Measurements from ENCODE around the gene RBM42.
"Not testable (repeated sequence)": the region's sequence is repeated elsewhere in the genome, so short reads cannot be mapped to it uniquely, and the experiment has no call there.

Gene RBM42

DNA sequence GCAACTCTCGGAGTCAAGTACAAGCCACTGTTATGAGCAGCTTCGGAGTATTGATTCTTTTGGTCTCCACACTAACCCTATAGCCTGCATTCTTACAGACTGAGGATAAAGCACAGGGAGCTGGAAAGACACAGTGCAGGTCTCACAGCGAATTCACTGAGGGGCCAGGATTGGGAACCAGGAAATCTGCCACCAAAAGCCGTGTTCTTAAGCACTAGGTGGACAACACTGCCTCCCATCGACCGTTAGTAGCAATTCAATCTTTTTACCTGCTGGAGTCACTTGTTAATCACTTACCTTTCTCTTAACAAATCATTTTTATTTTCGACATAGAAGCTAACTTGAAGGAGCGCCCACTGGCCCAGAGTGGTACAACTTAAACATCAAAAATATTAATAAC, 36.6 kb upstream of the RBM42 start:
- DNase-seq = no peak
- no peaks in the 10 kb centered on the region for H3K36me3 ChIP-seq
- intact Hi-C loops (cut with DNase I; ENCODE audit: low total_unique reads) = no loop called here

DNA sequence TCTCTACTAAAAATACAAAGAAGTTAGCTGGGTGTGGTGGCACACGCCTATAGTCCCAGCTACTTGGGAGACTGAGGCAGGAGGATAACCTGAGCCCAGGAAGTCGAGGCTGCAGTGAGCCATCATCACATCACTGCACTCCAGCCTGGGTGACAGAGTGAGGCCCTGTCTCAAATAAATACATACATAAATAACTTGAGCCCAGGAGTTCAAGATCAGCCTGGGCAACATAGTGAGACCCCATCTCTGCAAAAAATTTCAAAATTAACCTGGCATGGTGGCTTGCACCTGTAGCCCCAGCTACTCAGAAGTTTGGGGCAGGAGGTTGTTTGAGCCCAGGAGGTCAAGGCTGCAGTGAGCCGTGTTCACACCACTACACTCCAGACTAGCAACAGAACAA, 33.8 kb upstream of the RBM42 start:
- H3K36me3 ChIP-seq; H3K4me1 ChIP-seq; H3K4me3 ChIP-seq; H3K9me3 ChIP-seq; DNase-seq; H3K27me3 ChIP-seq; intact Hi-C loops (cut with DNase I; ENCODE audit: low total_unique reads); H3K27ac ChIP-seq: not testable (repeated sequence)

More for the DNA sequence above, 36.6 kb upstream of the RBM42 start:
- H3K4me3 ChIP-seq = no peak overlapping the region
- TF ChIP-seq CTCF (IDR thresholded peaks at IDR 0.05) = no peak
- H3K4me1 ChIP-seq = no peaks in the 10 kb centered on the region
- no peaks in the 10 kb centered on the region for H3K9me3 ChIP-seq
- peaks cover 0 to 12% of the 10 kb centered on the region in 2 donors for H3K27me3 ChIP-seq
- no peak overlapping the region for H3K27ac ChIP-seq

- Histone ChIP-seq H3K27ac (no peak overlapping the region), H3K4me1 (no peaks in the 10 kb centered on the region), H3K36me3 (no peaks in the 10 kb centered on the region), H3K4me3 (no peak overlapping the region), H3K27me3 (peaks cover 0 to 10% of the 10 kb centered on the region in 2 donors), H3K9me3 (no peaks in the 10 kb centered on the region)
- no peak for DNase-seq
- intact Hi-C loops (cut with DNase I; ENCODE audit: low total_unique reads) = no loop called here
- no peak for TF ChIP-seq CTCF (IDR thresholded peaks at IDR 0.05)
Measured at GRCh38 chr19:35595928-35596327, 32.9 kb upstream of the RBM42 start.

DNA sequence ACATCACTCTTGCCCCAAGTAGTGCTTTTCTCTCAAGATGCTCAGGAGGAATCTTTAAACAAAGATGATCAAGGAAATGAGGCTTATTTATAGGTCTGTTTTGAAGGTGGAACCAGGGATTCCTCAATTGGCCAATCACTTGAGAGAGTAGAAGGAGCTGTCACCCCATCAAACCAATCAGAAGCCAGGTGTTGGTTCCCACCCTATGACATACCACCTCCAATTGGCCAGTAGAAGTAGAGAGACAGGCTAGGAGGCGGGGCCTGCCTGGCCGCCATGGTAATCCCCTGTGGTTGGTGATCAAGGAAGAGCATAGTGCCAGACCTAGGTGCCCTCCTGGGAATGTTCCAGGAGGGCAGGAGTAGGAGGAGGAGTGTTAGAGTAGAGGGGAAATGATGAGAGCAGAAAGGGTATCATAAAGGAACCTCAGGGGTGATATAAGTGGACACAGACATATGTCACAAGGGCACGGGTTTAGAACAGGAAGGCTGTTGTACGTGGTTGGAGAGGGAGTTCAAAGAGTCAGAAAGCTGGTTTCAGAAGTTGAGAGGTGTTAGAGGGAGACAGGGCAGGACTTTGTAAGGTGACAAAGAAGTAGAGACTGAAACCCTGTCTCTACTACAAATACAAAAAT, 32.4 kb upstream of the RBM42 start:
- no peak for DNase-seq
- intact Hi-C loops (cut with DNase I; ENCODE audit: low total_unique reads) = no loop called here
- no peak overlapping the region for H3K27ac ChIP-seq
- no peaks in the 10 kb centered on the region for H3K9me3 ChIP-seq
- no peaks in the 10 kb centered on the region for H3K36me3 ChIP-seq
- H3K4me3 ChIP-seq = no peak overlapping the region
- H3K27me3 ChIP-seq = peaks cover 0 to 8% of the 10 kb centered on the region in 2 donors
- no peak for TF ChIP-seq CTCF (IDR thresholded peaks at IDR 0.05)
- H3K4me1 ChIP-seq = no peaks in the 10 kb centered on the region

GRCh38 chr19:35601971-35602370, 26.9 kb upstream of the RBM42 start:
- no peaks in the 10 kb centered on the region for H3K9me3 ChIP-seq
- no peaks in the 10 kb centered on the region for H3K4me1 ChIP-seq
- no peak overlapping the region for H3K27ac ChIP-seq
- intact Hi-C loops (cut with DNase I; ENCODE audit: low total_unique reads) = no loop called here
- no peaks in the 10 kb centered on the region for H3K27me3 ChIP-seq
- DNase-seq = no peak
- no peak overlapping the region for H3K4me3 ChIP-seq
- no peaks in the 10 kb centered on the region for H3K36me3 ChIP-seq
- no peak for TF ChIP-seq CTCF (IDR thresholded peaks at IDR 0.05)

GRCh38 chr19:35604436-35604835, 24.4 kb upstream of the RBM42 start:
- intact Hi-C loops (cut with DNase I; ENCODE audit: low total_unique reads); H3K27ac ChIP-seq; H3K4me3 ChIP-seq; H3K27me3 ChIP-seq; H3K36me3 ChIP-seq; DNase-seq; H3K4me1 ChIP-seq; H3K9me3 ChIP-seq: not testable (repeated sequence)

- H3K27ac ChIP-seq; H3K9me3 ChIP-seq; intact Hi-C loops (cut with DNase I; ENCODE audit: low total_unique reads); H3K27me3 ChIP-seq; H3K4me3 ChIP-seq; DNase-seq; H3K36me3 ChIP-seq; H3K4me1 ChIP-seq: not testable (repeated sequence)
Measured at GRCh38 chr19:35607170-35607569, 21.7 kb upstream of the RBM42 start.

Data from tibial artery (tissue), 4 donors.